Endodermal cell (in vitro differentiated cells): ENCODE measurements around the gene GINS1. TPM values are rescaled to one million over a fixed set of nuclear protein-coding genes. Genes with fewer than 3 reads are reported as not detected.

Experiments
- DNase-seq: peaks from one replicate; pipeline ENCODE4 v3.0.0-alpha.2; 2017
- H3K27ac ChIP-seq: 2 replicates; pipeline ENCODE4 v1.5.1; 2013; ENCODE audit warnings: mild to moderate bottlenecking, low read depth, low read length, moderate library complexity
- H3K27me3 ChIP-seq: 2 replicates; pipeline ENCODE4 v1.6.1; 2013; ENCODE audit warnings: mild to moderate bottlenecking, low read length, moderate library complexity; ENCODE audit not compliant: insufficient read depth, control insufficient read depth, poor library complexity, severe bottlenecking
- H3K36me3 ChIP-seq: 2 replicates; pipeline ENCODE4 v1.7.0; 2013; ENCODE audit warnings: mild to moderate bottlenecking, low read length, moderate library complexity; ENCODE audit not compliant: control insufficient read depth, insufficient read depth
- H3K4me1 ChIP-seq: one replicate; pipeline ENCODE4 v1.7.0; 2013; ENCODE audit warnings: low read length; ENCODE audit not compliant: control insufficient read depth, insufficient read depth
- H3K4me3 ChIP-seq: 2 replicates; pipeline ENCODE4 v1.5.1; 2013; ENCODE audit warnings: mild to moderate bottlenecking, low read length, moderate library complexity
- H3K9ac ChIP-seq: 2 replicates; pipeline ENCODE4 v1.6.1; 2013; ENCODE audit warnings: mild to moderate bottlenecking, low read length, moderate library complexity; ENCODE audit not compliant: poor library complexity, severe bottlenecking; ENCODE audit errors: extremely low read depth
- H3K9me3 ChIP-seq: 2 replicates; pipeline ENCODE4 v1.6.1; 2013; ENCODE audit warnings: mild to moderate bottlenecking, low read length, moderate library complexity; ENCODE audit not compliant: control insufficient read depth
- H3K27ac Mint-ChIP-seq: 2 replicates; pipeline ENCODE4 v1.8.0; 2020; ENCODE audit warnings: mixed read lengths
- H3K27me3 Mint-ChIP-seq: 2 replicates; pipeline ENCODE4 v1.8.0; 2021; ENCODE audit warnings: mild to moderate bottlenecking, mixed read lengths; ENCODE audit not compliant: insufficient read depth
- H3K36me3 Mint-ChIP-seq: 2 replicates; pipeline ENCODE4 v1.8.0; 2020; ENCODE audit warnings: low read depth, mixed read lengths
- H3K4me1 Mint-ChIP-seq: 2 replicates; pipeline ENCODE4 v1.8.0; 2020; ENCODE audit warnings: mixed read lengths
- H3K4me3 Mint-ChIP-seq: 2 replicates; pipeline ENCODE4 v1.8.0; 2020; ENCODE audit warnings: mild to moderate bottlenecking, moderate library complexity, mixed read lengths
- H3K9me3 Mint-ChIP-seq: 2 replicates; pipeline ENCODE4 v1.8.0; 2020; ENCODE audit warnings: mild to moderate bottlenecking, mixed read lengths
- WGBS, 2 experiments: methylation state at CpG; one replicate each; pipeline versions ENCODE4 v1.1.5 to v1.1.7; 2013; ENCODE audit warnings: missing lambda C conversion rate in 2 of 2, mixed read lengths in 1 of 2; ENCODE audit not compliant: insufficient coverage in 1 of 2, insufficient read length in 1 of 2; 5-methylcytosine and 5-hydroxymethylcytosine counted together
- total RNA-seq, 2 donors: library from RNA; stranded (reverse); fragmentation: NEBNext Ultra II Directional in 1 of 2; extraction: Animal tissue kit (Norgen Biotek cat#: 25700) in 1 of 2; gene quantifications; 2 replicates in 1 of 2; 3 replicates in 1 of 2; pipeline ENCODE4 v1.2.1, GENCODE V29; 2021
- TF ChIP-seq, protein P1 (sequence below): fragments of 200-600 bp; sonication (generic); conservative IDR thresholded peaks from 2 replicates; pipeline ENCODE4 v1.5.0; 2021; ENCODE audit warnings: antibody characterized with exemption, mild to moderate bottlenecking

Gene GINS1
- total RNA-seq, 2 donors from 2014 or later: 40.2 to 48.6 TPM

DNA sequence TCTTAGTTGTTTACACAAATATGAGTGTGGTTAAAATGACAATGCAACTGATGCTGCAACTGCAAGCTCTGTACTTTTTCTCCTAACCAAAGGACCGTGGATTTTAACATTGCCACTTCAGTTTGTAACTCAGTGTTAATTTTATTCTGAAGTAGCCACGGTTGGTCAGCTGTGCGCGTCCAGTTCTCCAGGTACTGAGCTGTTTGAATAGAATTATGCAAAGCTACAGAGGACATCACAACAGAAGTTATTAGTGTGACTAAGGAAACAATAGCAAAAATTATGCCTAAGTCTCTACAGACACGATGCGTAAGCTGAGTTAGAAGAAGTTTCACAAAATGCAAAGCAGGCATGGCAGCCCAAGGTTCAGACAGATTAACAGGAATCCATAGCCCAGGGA is 12.5 kb upstream of the GINS1 start:
- 94 to 95% methylated on average over 6 of the region's 6 CpGs for WGBS, 2 experiments
- H3K4me3 Mint-ChIP-seq: no peak overlapping the region

DNA sequence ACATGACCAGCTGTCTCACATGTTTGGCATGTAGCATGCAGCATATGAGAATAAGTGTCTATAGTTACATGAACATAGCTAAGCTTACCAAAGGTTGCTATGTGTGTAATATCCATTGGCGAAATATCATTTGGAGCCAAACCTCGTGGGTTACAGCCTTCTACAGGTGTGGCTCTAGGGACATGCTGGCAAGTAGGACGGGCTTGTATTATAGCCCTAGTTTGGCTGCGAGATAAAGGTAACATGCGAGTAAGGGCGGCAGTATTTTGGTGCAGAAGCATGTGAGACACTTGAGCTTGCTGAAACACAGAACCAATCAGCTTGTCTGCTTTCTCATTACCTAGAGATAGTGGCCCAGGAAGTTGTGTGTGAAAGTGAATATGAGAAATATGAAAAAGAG is 10.4 kb upstream of the GINS1 start:
- TF ChIP-seq, protein P1, sequence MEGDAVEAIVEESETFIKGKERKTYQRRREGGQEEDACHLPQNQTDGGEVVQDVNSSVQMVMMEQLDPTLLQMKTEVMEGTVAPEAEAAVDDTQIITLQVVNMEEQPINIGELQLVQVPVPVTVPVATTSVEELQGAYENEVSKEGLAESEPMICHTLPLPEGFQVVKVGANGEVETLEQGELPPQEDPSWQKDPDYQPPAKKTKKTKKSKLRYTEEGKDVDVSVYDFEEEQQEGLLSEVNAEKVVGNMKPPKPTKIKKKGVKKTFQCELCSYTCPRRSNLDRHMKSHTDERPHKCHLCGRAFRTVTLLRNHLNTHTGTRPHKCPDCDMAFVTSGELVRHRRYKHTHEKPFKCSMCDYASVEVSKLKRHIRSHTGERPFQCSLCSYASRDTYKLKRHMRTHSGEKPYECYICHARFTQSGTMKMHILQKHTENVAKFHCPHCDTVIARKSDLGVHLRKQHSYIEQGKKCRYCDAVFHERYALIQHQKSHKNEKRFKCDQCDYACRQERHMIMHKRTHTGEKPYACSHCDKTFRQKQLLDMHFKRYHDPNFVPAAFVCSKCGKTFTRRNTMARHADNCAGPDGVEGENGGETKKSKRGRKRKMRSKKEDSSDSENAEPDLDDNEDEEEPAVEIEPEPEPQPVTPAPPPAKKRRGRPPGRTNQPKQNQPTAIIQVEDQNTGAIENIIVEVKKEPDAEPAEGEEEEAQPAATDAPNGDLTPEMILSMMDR: no peak
- Histone ChIP-seq H3K9me3 (peaks cover 8% of the 10 kb centered on the region), H3K9ac (no peak overlapping the region), H3K27ac (no peak overlapping the region), H3K4me1 (no peaks in the 10 kb centered on the region), H3K36me3 (no peaks in the 10 kb centered on the region), H3K27me3 (no peaks in the 10 kb centered on the region), H3K4me3 (no peak overlapping the region)
- Mint-ChIP-seq H3K4me1 (peaks cover 26% of the 10 kb centered on the region), H3K27ac (no peak overlapping the region), H3K9me3 (peaks cover 18% of the 10 kb centered on the region), H3K27me3 (no peaks in the 10 kb centered on the region), H3K4me3 (no peak overlapping the region), H3K36me3 (peaks cover 3% of the 10 kb centered on the region)
- 92 to 97% methylated on average over 6 of the region's 6 CpGs for WGBS, 2 experiments
- no peak for DNase-seq

More for the DNA sequence above, 12.5 kb upstream of the GINS1 start:
- no peaks in the 10 kb centered on the region for H3K36me3 ChIP-seq
- no peak overlapping the region for H3K27ac Mint-ChIP-seq
- H3K4me1 ChIP-seq: no peaks in the 10 kb centered on the region
- H3K9me3 Mint-ChIP-seq: peaks cover 8% of the 10 kb centered on the region
- no peak for DNase-seq
- no peak overlapping the region for H3K9ac ChIP-seq
- peaks cover 26% of the 10 kb centered on the region for H3K4me1 Mint-ChIP-seq
- TF ChIP-seq, protein P1: no peak
- no peaks in the 10 kb centered on the region for H3K9me3 ChIP-seq
- no peak overlapping the region for H3K4me3 ChIP-seq
- H3K36me3 Mint-ChIP-seq: peaks cover 3% of the 10 kb centered on the region
- H3K27ac ChIP-seq: no peak overlapping the region
- H3K27me3 Mint-ChIP-seq: no peaks in the 10 kb centered on the region
- H3K27me3 ChIP-seq: no peaks in the 10 kb centered on the region

DNA sequence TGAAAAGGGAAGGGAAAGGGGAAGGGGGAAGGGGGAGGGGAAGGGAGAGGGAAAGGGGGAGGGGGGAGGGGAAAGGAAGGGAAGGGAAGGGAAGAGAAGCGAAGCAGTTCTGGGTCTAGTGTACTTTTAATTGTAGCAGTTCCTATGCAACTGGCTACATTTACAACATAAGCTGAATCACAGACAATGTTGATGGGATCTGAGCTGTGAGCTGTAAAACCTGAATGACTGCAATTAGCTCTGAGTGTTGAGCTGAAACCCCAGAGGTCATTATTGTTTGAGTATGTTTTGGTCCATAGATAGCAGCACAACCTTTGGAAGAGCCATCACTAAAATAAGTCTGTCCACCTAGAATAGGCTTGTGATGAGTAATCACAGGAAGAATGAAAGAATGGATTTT is 9.7 kb upstream of the GINS1 start:
- Histone ChIP-seq H3K27me3 (no peaks in the 10 kb centered on the region), H3K4me3 (no peak overlapping the region), H3K36me3 (no peaks in the 10 kb centered on the region), H3K4me1 (no peaks in the 10 kb centered on the region), H3K9ac (no peak overlapping the region), H3K9me3 (peaks cover 15% of the 10 kb centered on the region), H3K27ac (no peak overlapping the region)
- Mint-ChIP-seq H3K4me1 (peaks cover 26% of the 10 kb centered on the region), H3K36me3 (peaks cover 7% of the 10 kb centered on the region), H3K27me3 (no peaks in the 10 kb centered on the region), H3K27ac (no peak overlapping the region), H3K9me3 (peaks cover 22% of the 10 kb centered on the region), H3K4me3 (no peak overlapping the region)
- WGBS, 2 experiments: no CpG with 5 or more reads among the region's 1 CpG
- no peak for DNase-seq
- TF ChIP-seq, protein P1: no peak
